ENCODE measurements around the gene GRP.

Gene GRP

DNA sequence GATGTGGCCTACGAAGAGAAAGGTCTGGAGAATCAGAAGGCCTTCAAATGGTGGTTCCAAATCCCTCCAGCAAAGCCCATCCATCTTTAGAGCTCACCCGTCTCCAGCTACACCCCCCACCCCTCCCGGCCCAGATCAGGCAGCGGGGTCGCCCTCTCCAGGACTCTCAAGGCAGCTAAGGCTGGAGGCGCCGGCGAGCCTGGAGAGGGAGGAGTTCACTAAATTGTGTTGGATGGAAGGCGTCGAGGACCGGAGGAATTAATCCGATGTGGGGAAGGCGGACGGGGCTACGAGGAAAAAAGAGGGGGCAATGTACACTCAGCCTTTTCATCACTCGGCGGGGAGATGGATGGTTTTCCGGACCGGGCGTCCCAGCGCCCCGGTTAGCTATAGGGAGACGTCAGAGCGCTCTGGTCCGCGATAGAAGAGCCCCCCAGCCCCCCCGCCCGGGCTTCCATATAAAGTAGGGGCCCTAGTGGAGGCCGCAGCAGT, at the start of gene GRP:
Gene GRP, plus strand, starts transcription at position 487 of the 492 bp plus-strand sequence. CDS start 108 bp downstream, outside the sequence.
- no peak for DNase-seq (ENCODE audit: low read depth in 2 of 2)

DNA sequence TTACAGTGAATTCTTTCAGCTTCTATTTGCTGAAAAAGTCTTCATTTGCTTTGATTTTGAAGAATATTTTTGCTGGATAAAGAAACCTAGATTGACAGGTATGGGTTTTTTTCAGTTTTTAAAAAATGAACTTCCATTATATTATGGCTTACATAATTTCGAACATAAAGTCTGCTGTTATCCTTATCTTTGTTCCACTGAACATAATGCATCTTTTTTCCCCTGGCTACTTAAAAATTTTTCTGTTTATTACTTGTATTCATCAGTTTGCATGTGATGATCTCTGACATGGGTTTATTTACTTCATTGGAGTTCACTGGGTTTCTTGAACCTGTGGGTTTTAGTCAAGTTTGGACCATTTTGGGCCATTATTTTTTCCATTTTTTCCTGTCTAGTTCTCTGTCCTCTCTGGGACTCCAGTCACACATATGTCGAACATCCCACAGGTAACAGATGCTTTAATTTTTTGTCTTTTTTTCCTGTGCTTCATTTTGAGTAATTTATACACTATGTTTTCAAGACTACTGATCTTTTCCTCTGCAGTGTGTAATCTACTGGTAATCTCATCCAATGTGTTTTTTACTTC, 47.2 kb upstream of the GRP start:
- DNase-seq (ENCODE audit: low read depth in 2 of 2): no peak

DNA sequence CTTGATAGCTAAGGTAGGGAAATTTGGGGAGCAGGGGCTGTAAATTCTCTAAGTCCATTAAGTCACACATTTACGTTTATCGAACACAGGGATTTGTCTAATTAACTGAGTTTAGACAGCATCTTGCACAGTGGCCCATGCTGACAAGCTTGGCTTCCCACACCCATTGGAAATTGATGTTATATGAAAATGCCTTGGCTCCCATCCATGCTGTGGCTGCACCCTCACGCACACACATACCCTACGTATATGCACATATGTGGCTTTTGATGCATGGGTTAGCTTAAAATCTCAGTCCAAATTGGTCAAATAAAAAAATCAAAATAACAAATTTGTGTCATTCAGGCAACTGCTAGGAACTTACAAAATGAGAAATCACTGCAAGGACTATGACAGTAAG, 42.5 kb upstream of the GRP start:
- no peak for DNase-seq (ENCODE audit: low read depth in 2 of 2)

DNA sequence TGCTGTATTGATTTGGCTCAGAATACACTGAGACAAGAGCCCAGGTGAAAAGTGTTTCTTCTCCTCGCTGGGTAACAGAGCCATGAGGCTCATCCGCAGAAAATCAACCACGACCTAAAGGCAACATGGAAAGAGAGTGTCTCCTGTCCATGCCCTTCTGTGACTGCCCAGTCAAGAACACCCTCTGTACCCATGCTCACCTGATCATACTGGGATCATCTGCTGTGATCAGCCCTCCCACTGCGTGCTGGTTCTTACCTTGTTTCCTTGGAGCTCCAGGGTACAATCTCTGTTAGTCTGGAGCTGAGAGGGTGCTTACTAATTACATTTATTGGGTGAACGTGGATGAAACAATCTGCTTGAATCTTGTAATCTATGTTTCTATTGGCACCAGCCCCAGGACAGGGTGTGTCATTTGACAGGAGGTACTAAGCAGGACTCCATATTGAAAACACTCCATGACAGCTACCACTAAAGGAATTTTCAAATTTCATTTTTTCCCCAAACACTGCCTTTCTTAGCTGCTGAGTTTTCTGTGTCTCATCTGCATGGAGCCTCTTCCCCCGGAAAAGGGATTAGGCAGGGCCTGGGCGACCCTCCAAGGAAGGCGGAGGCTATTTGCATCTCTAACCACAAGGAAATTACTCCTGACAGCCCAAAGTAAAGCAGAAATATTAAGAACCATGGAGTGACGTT, 39.7 kb upstream of the GRP start:
- peak; percentile 79 to 81 for DNase-seq (ENCODE audit: low read depth in 2 of 2)

DNA sequence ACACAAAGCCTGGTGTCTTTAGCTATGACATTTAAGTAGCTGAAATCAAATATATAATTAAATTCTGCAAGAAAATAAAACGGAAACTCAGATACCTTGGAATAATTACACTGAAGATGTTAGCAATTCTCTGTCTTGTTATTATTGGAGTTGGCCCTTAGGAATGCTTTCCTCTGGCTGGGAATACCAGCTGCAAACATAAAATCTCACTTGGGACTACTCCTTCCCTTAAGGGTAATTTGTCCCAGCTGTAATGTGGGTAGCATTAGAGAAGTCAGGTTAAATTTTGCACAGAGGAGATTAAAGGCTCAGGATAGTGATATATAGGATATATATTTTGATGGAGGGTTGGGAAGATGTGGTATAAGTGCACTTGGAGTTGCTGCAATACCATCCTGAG, 37.3 kb upstream of the GRP start:
- DNase-seq (ENCODE audit: low read depth in 2 of 2): peak; percentile 18 to 20

DNA sequence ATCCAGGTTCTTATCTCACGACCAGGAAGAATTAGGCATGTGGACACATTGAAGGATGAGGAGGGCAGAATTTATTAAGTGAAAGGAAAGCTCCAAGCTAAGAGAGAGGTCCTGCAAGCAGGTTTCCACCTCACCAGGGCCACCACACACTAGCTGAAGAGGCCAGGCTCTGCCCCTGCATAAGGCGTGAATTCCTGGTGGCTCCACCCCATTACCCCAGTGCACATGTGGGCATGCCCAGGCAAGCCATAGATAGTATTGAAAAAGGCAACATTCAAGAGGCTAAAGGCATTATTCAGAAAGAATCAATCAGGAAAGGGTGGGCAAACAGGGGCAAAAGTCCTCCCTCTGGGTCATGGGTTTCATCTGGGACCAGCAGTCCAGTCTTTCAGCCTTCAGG, 30.9 kb upstream of the GRP start:
- no peak for DNase-seq (ENCODE audit: low read depth in 2 of 2)

- DNase-seq (ENCODE audit: low read depth in 2 of 2): peak; percentile 20 to 24
These were observed 30.2 kb upstream of the GRP start for GRCh38 chr18:59189746-59190145.

GRCh38 chr18:59196161-59196725, 23.7 kb upstream of the GRP start:
- DNase-seq (ENCODE audit: low read depth in 2 of 2): no peak

DNA sequence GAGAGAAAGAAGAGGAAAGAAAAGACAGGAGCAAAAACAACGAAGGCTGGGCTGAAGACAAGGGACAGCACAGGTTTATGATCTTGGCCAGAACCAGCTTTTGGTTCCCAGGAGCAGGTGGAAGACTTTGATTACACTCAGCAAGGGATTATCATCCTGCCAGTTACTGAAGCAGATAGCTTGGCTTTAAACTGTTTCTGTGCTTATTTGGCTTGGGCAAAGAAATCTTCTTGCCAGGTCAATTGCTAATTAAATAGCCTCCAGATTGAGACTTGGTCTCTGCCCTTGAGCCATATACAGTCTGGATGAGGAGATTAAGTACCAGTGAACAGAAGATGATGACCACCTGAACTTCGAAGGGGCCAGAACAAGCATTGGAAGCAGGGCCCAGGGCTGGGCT, 22.3 kb upstream of the GRP start:
- no peak for DNase-seq (ENCODE audit: low read depth in 2 of 2)

GRCh38 chr18:59198215-59198614, 21.7 kb upstream of the GRP start:
- no peak for DNase-seq (ENCODE audit: low read depth in 2 of 2)

- no peak for DNase-seq (ENCODE audit: low read depth in 2 of 2)
These were observed 19.2 kb upstream of the GRP start for GRCh38 chr18:59200787-59201186.

- no peak for DNase-seq (ENCODE audit: low read depth in 2 of 2)
These were observed 17.6 kb upstream of the GRP start for GRCh38 chr18:59202258-59202820.

DNA sequence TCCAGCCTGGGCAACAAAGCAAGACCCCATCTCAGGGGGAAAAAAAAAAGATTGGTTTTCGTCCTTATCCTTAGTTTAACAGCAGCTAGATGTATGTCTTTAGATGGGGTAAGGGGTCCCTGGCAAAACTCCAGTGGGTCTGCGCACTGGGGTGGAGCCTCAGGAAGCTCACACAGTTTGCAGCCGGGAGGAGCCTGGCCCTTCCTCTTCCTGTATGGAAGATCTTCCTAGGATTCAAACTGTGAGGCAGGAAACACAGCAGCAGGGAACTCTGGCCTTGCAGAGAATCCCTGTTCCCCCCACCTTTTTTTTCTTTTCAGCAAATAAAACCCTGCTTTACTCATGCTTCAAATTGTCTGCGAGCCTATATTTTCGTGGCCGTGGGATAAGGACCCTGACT, 12.5 kb upstream of the GRP start:
- DNase-seq (ENCODE audit: low read depth in 2 of 2): no peak

- DNase-seq (ENCODE audit: low read depth in 2 of 2): no peak
These were observed 11.3 kb upstream of the GRP start for GRCh38 chr18:59208602-59209125.

- no peak for DNase-seq (ENCODE audit: low read depth in 2 of 2)
These were observed 9.7 kb upstream of the GRP start for GRCh38 chr18:59210299-59210698.

DNA sequence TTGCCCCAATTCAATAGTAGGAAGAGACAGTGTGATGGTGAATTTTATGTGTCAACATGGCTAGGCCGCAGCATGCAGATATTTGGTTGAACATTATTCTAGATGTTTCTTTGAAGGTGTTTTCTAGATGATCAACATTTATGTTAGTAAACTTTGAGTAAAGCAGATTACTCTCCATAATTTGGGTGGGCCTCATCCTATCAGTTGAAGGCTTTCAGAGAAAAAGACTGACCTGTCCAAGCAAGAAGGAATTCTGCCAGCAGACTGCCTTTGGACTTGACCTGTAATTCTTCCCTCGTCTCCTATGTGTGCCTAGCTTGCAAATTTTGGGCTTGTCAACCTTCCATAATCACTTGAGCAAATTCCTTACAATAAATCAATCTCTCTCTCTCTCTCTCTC, 8.3 kb upstream of the GRP start:
- DNase-seq (ENCODE audit: low read depth in 2 of 2): no peak

GRCh38 chr18:59218018-59218417, 1.9 kb upstream of the GRP start:
- DNase-seq (ENCODE audit: low read depth in 2 of 2): no peak

GRCh38 chr18:59220164-59220783, 316 bp downstream of the GRP start:
- no peak for DNase-seq (ENCODE audit: low read depth in 2 of 2)

DNA sequence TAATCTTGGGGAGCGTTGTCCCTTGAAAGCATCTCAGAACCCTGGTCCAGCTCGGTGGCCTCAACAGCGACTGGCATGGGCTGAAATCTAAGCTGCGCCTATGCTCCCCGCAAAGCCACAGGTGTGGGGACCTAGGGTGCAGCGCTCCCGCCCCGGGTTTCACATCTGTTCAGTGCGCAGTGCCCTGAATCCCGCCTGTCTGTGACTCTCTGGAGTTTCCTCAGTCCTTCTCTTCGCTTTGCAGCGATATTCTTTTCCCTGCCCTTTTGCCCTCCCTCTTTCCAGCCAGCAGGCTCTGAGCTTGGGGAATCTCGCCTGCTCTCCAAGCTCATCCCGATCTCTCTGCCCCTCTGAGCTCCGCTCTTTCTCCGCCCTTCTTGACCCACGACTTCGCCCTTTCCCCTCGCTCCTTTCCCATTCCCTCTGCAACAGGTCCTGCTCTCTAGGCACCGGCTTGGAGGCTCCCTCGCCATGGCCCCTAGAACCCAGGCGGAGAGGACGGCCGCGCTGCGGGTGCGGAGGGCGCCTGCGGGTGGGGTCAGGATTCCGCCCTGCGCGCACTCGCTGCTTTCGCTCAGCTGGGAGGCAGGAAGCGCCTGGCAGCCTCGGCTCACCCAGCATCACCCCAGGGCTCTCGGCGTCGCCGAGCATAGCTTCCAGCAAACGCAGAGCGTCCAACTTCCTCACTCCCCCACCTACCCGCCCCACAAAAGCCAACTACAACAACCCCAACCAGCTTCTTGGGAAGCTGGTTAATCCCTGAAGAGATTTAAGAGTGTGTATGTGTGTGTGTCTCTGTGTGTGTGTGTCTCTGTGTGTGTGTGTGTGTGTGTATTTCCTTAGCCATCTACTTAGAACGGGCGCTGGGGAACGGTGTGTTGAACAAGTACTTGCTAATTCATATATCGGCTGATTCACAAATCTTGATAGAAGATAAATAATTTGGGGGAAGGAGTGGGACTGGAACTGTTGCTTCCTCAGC, 1.1 kb downstream of the GRP start:
- no peak for DNase-seq (ENCODE audit: low read depth in 2 of 2)

DNA sequence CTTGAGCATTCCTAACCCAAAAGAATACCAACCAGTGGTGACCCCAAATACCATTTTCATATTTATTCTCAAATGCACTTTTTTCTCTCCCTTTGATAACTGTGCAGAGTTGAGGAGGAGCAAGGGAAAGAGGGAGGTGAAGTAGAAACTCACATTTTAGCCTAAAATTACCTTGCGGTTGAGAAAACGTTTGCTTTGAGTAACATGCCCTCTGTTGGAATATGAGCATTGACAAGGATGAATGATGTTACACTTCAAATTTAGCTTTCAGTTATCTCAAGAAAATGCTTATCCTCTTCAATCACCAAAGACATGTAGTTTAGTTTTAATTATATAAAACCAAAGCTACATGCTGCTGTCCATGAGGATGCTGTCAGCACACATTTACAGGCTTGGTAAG, 2.4 kb downstream of the GRP start:
- DNase-seq (ENCODE audit: low read depth in 2 of 2): no peak

DNA sequence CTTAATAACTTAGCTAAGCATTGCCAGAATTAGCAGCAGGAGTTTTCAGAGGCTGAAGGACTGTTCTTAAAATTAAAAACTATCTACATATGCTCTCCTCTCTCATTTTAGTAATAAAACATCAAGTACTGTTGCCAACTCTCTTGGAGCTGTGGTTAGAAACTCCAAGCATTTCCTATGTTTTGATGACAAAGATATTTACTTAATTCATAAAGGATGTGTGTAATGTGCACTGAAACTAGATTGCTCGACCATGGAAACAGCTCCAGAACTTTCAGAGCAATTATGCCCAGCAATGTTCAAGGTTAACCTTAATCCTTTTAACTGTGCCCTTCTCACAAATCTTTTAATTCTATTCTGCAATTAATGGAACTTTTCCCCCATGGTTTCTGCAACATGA, 8.4 kb downstream of the GRP start:
- peak; percentile 77 to 82 for DNase-seq (ENCODE audit: low read depth in 2 of 2)

All from fibroblast of skin of left quadriceps (primary cell).